ENCODE measurements around the gene NLN.

DNA sequence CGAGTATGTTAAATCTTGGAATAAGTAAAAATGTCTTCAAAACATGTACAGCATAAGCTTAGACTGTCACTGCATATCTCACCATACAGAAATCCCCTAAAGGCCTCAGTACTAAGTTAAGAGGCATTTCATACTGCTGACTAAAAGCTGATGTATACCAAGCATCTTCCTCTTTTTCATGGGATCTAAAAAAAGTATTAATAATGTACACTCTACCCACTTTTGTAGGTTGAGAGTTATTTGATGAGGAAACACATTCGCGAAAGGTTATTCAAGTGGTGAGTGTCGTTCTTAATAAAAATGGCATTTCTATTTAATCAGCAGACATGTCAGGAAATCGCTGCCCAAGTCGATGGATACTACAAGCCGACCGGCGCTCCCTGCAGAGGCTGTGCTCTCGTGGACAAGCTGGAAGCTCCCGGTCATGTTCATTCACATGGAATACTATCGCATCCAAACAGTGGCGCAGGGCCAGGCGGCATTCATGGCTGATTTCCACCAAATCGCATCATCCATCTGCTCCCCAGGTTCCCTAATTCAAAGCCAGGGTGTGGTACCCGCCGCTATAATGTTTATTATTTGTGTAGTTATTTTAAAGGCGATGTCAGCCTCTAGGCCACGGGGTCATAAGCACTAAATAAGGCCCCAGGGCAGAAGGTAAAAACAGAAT is 820 bp upstream of the NLN start:
- TF ChIP-seq GATA2 (IDR thresholded peaks at IDR 0.05; ENCODE audit: low read depth, low read length) = 0 out of 2 replicates have a peak, but pooled peaks have one; percentile 14
- no peak for TF ChIP-seq GATA3 (IDR thresholded peaks at IDR 0.05; ENCODE audit: low read depth, low read length)
